HepG2 (cell line): ENCODE measurements around the gene CCDC83. TPM values are rescaled to one million over a fixed set of nuclear protein-coding genes. Genes with fewer than 3 reads are reported as not detected.
A peak's percentile ranks its signal among the peaks of the same experiment; 100 is the strongest.

Experiments used
- ATAC-seq: fragments of 200-7000 bp; cut with Tn5 transposase; 3 replicates; pipeline ENCODE4 v1.9.1; 2020; ENCODE audit warnings: mild to moderate bottlenecking, moderate library complexity
- BruUV-seq: library from RNA; stranded (reverse); fragments of 400-500 nt; replicated peaks from 2 replicates; lab custom pipeline; 2021; lab: Mats Ljungman, UMichigan
- CTCF ChIA-PET: fragments of 300-600 bp; formaldehyde crosslinking; extraction: SDS; loops from one replicate; lab custom pipeline; 2021; ENCODE audit warnings: low total read pairs, inconsistent platforms, low intra/inter-chr PET ratio; lab: Yijun Ruan, JAX
- POLR2A ChIA-PET: fragments of 350-600 bp; sonication (Branson Sonifier 250); formaldehyde crosslinking; loops from one replicate; lab custom pipeline; 2020; ENCODE audit warnings: antibody characterized with exemption, inconsistent platforms; lab: Yijun Ruan, JAX
- DNase-seq: peaks from one replicate; pipeline ENCODE4 v3.0.0-alpha.2; 2015; ENCODE audit warnings: low spot score
- FAIRE-seq: peaks from 3 replicates; lab custom pipeline; 2011; peaks lifted over from hg19 to GRCh38; lab: Jason Lieb, UNC
- H2AFZ ChIP-seq: one replicate; pipeline ENCODE4 v1.6.1; 2011; ENCODE audit warnings: low read length, inconsistent platforms
- H3K27ac ChIP-seq: fragments of 300-600 bp; 3 replicates; pipeline ENCODE4 v1.8.0; 2011; ENCODE audit warnings: mixed run types, mild to moderate bottlenecking, mixed read lengths, low read length, inconsistent platforms; ENCODE audit not compliant: insufficient read depth; ENCODE audit errors: extremely low read length
- H3K27me3 ChIP-seq, 2 experiments: fragments of 200-600 bp in 1 of 2; 2 replicates in 1 of 2; 3 replicates in 1 of 2; pipeline versions ENCODE4 v1.6.0 to v1.8.0; 2011; ENCODE audit warnings: low read length in 2 of 2, mild to moderate bottlenecking in 2 of 2, moderate library complexity in 2 of 2, inconsistent platforms in 1 of 2; ENCODE audit not compliant: insufficient read depth in 2 of 2, control insufficient read depth in 1 of 2
- H3K36me3 ChIP-seq, 2 experiments: fragments of 200-600 bp in 1 of 2; replicated peaks in 1 of 2; 2 replicates in 1 of 2; 3 replicates in 1 of 2; pipeline versions ENCODE4 v1.5.1 to v1.8.0; 2011; ENCODE audit warnings: low read length in 2 of 2, inconsistent platforms in 1 of 2; ENCODE audit not compliant: insufficient read depth in 2 of 2, control insufficient read depth in 1 of 2
- H3K4me1 ChIP-seq: 2 replicates; pipeline ENCODE4 v1.5.1; 2012; ENCODE audit warnings: low read length, inconsistent platforms; ENCODE audit not compliant: insufficient read depth
- H3K4me2 ChIP-seq: 2 replicates; pipeline ENCODE4 v1.6.0; 2011; ENCODE audit warnings: low read depth, low read length, inconsistent platforms
- H3K4me3 ChIP-seq, 3 experiments: fragments of 200-600 bp in 1 of 3; sonication (generic), shearing (Covaris generic) in 1 of 3; replicated peaks in 1 of 3; 2 replicates each; pipeline ENCODE4 v1.5.1; 2011 to 2016; ENCODE audit warnings: low read length in 3 of 3, inconsistent platforms in 2 of 3, low read depth in 2 of 3, mild to moderate bottlenecking in 2 of 3, control low read depth in 1 of 3, mixed read lengths in 1 of 3; ENCODE audit not compliant: insufficient read depth in 1 of 3
- H3K79me2 ChIP-seq: one replicate; pipeline ENCODE4 v1.6.1; 2011; ENCODE audit warnings: low read length, inconsistent platforms; ENCODE audit not compliant: insufficient read depth
- H3K9ac ChIP-seq: 2 replicates; pipeline ENCODE4 v1.6.0; 2011; ENCODE audit warnings: mild to moderate bottlenecking, low read depth, low read length, inconsistent platforms; ENCODE audit not compliant: insufficient read depth
- H3K9me3 ChIP-seq: 2 replicates; pipeline ENCODE4 v1.5.1; 2012; ENCODE audit warnings: mild to moderate bottlenecking, low read length
- H4K20me1 ChIP-seq: 2 replicates; pipeline ENCODE4 v1.6.0; 2011; ENCODE audit warnings: inconsistent platforms, mild to moderate bottlenecking, low read length, moderate library complexity; ENCODE audit not compliant: insufficient read depth
- BORCS8-MEF2B ChIP-seq: sonication (generic); formaldehyde crosslinking; IDR thresholded peaks from 2 replicates; pipeline ENCODE4 v1.8.0; 2022; ENCODE audit warnings: mild to moderate bottlenecking, missing genetic modification reagents
- BRD4 ChIP-seq: sonication (generic); formaldehyde crosslinking; IDR thresholded peaks from 2 replicates; pipeline ENCODE4 v1.4.0; 2020; ENCODE audit warnings: missing genetic modification reagents
- GABPA ChIP-seq, 2 experiments: IDR thresholded peaks; 2 replicates each; pipeline ENCODE4 v1.6.1; 2011 to 2016; ENCODE audit warnings: low read depth in 2 of 2, low read length in 1 of 2, missing biosample characterization in 1 of 2, missing genetic modification characterization in 1 of 2
- IKZF5 ChIP-seq: IDR thresholded peaks from 2 replicates; pipeline ENCODE4 v1.6.1; 2018; ENCODE audit warnings: missing genetic modification reagents, mild to moderate bottlenecking, missing compliant biosample characterization
- MAFF ChIP-seq: IDR thresholded peaks from 2 replicates; pipeline ENCODE4 v1.6.1; 2011; ENCODE audit warnings: low read depth, low read length, improper control_type of control experiment
- MEF2D ChIP-seq: sonication (generic); formaldehyde crosslinking; IDR thresholded peaks from 2 replicates; pipeline ENCODE4 v1.5.1; 2020; ENCODE audit warnings: mild to moderate bottlenecking, missing genetic modification reagents
- RNF219 ChIP-seq: sonication (generic); formaldehyde crosslinking; IDR thresholded peaks from 2 replicates; pipeline ENCODE4 v1.5.0; 2020; ENCODE audit warnings: mild to moderate bottlenecking, missing genetic modification reagents
- SALL1 ChIP-seq: sonication (generic); formaldehyde crosslinking; IDR thresholded peaks from 2 replicates; pipeline ENCODE4 v1.8.0; 2022; ENCODE audit warnings: mild to moderate bottlenecking, missing genetic modification reagents
- SCMH1 ChIP-seq: sonication (generic); formaldehyde crosslinking; IDR thresholded peaks from 2 replicates; pipeline ENCODE4 v1.9.0; 2021; ENCODE audit warnings: missing genetic modification reagents, mild to moderate bottlenecking, borderline replicate concordance
- SP140L ChIP-seq: sonication (generic); formaldehyde crosslinking; IDR thresholded peaks from 2 replicates; pipeline ENCODE4 v1.4.0; 2020; ENCODE audit warnings: missing genetic modification reagents, borderline replicate concordance
- TOPORS ChIP-seq: sonication (generic); formaldehyde crosslinking; IDR thresholded peaks from 2 replicates; pipeline ENCODE4 v1.8.0; 2023; ENCODE audit warnings: mild to moderate bottlenecking, missing genetic modification reagents
- U2AF1 ChIP-seq: fragments of 200-400 bp; formaldehyde crosslinking; optimal IDR thresholded peaks from 2 replicates; pipeline ENCODE3; 2017; ENCODE audit warnings: mild to moderate bottlenecking, low read depth, low read length
- XRCC5 ChIP-seq: fragments of 200-400 bp; formaldehyde crosslinking; optimal IDR thresholded peaks from 2 replicates; pipeline ENCODE3; 2017; ENCODE audit warnings: mild to moderate bottlenecking, low read length
- ZMAT5 ChIP-seq: sonication (generic); formaldehyde crosslinking; IDR thresholded peaks from 2 replicates; pipeline ENCODE4 v1.5.0; 2020; ENCODE audit warnings: mild to moderate bottlenecking, low read depth, missing genetic modification reagents, borderline replicate concordance
- ZNF354B ChIP-seq: sonication (generic); formaldehyde crosslinking; IDR thresholded peaks from 2 replicates; pipeline ENCODE4 v1.8.0; 2022; ENCODE audit warnings: mild to moderate bottlenecking, missing genetic modification reagents
- ZNF543 ChIP-seq: sonication (generic); formaldehyde crosslinking; IDR thresholded peaks from 2 replicates; pipeline ENCODE4 v1.4.0; 2020; ENCODE audit warnings: mild to moderate bottlenecking, missing genetic modification reagents
- ZNF644 ChIP-seq: IDR thresholded peaks from 2 replicates; pipeline ENCODE4 v1.6.1; 2016; ENCODE audit warnings: low read depth
- WGBS: methylation state at CpG from one replicate; pipeline ENCODE4 v1.1.6; 2017; ENCODE audit warnings: low lambda C conversion rate; 5-methylcytosine and 5-hydroxymethylcytosine counted together
- in situ Hi-C: cut with HindIII; loops from 2 replicates; pipeline ENCODE4 v1.10.0; 2017; ENCODE audit warnings: low pct_unique_long_range_greater_than_20kb; ENCODE audit not compliant: extremely low pct_ligation_motif_present
- intact Hi-C: fragments of 100-400 bp; cut with micrococcal nuclease; formaldehyde crosslinking; loops from one replicate; pipeline ENCODE4 v1.10.0; 2022; ENCODE audit not compliant: unreplicated experiment
- polyA plus RNA-seq, 8 experiments: library from polyadenylated mRNA; depleted of rRNA in 3 of 8; stranded (reverse) in 7 of 8; unstranded in 1 of 8; fragments of >200 nt; fragmentation: Illumina TruSeq in 4 of 8; extraction: Trizol in 4 of 8; gene quantifications; 2 replicates each; pipeline versions ENCODE4 v1.2.1 to v1.2.3, GENCODE V29; 2011 to 2016; ENCODE audit warnings: low read depth in 4 of 8, missing spikeins in 1 of 8, mixed read lengths in 1 of 8; ENCODE audit not compliant: insufficient read depth in 1 of 8
- total RNA-seq, 5 experiments: library from RNA; depleted of rRNA; stranded (reverse); fragments of >200 nt; fragmentation: Illumina TruSeq; extraction: Trizol; gene quantifications; 2 replicates each; pipeline ENCODE4 v1.2.3, GENCODE V29; 2016; ENCODE audit warnings: low read depth in 1 of 5
- TF ChIP-seq, protein P1 (sequence below): sonication (generic); formaldehyde crosslinking; IDR thresholded peaks from 2 replicates; pipeline ENCODE4 v1.4.0; 2020; ENCODE audit warnings: missing genetic modification reagents

The CCDC83 gene
- total and polyA plus RNA-seq, 2 of the 13 experiments (the other 11 are each of a cell fraction or from before 2014, with no cell fraction given), result not detected

DNA sequence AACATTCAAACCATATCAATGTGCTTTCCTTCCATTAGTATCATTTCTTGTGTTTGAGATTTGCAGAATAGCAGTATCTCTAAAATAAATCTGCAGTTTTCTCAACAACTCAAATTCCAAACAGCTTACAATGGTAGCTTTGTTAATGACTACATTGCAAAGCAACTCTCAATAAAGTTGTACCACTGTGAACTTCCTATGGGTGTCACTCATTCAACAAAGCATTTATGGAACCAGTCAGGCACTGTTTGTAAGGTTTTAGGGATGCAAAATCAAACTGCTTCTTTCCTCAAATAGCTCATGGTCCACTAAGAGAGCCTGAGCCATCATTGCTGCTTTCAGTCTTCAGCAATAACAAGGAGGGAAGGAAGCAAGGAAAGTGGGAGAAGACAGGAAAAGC, 91.0 kb downstream of the CCDC83 start (continued):
- TF ChIP-seq IKZF5 (CRISPR knock-in tag) (no peak), GABPA (IDR thresholded peaks at IDR 0.05; ENCODE audit: low read depth, low read length) (no peak), GABPA (CRISPR knock-in tag; IDR thresholded peaks at IDR 0.05; ENCODE audit: low read depth) (no peak), RNF219 (CRISPR knock-in tag) (no peak), ZNF644 (CRISPR knock-in tag) (peak; percentile 68; the same call in 1 of the 2 replicates)

GRCh38 chr11:85947431-85948272, 92.5 kb downstream of the CCDC83 start:
- in situ Hi-C loops (loop anchor here (10.0 to 25.0 kb wide), 2 partner anchors 265 to 347 kb away; no protein-coding TSS in a partner anchor), intact Hi-C loops (no loop called here)
- Histone ChIP-seq H3K4me3 (no peak overlapping the region), H4K20me1 (no peaks in the 10 kb centered on the region), H3K4me1 (peaks cover 62% of the 10 kb centered on the region), H3K9me3 (no peaks in the 10 kb centered on the region), H2AFZ (no peak overlapping the region), H3K79me2 (no peaks in the 10 kb centered on the region), H3K4me2 (no peak overlapping the region; the same call in 1 of the 2 replicates), H3K36me3 (no peaks in the 10 kb centered on the region), H3K27ac (no peak overlapping the region), H3K27me3 (no peaks in the 10 kb centered on the region), H3K9ac (0 out of 2 replicates have a peak overlapping the region, but pooled peaks have one; percentile 5)
- peak; percentile 4; the same call in 1 of the 3 replicates for ATAC-seq
- POLR2A ChIA-PET, result no interaction called here
- no peak for FAIRE-seq
- no peak for DNase-seq
- TF ChIP-seq SALL1 (CRISPR knock-in tag) (no peak), BRD4 (no peak), MAFF (no peak), U2AF1 (no peak), ZNF543 (CRISPR knock-in tag) (no peak), XRCC5 (no peak), MEF2D (no peak), SCMH1 (CRISPR knock-in tag) (no peak), ZNF354B (no peak), BORCS8-MEF2B (CRISPR knock-in tag) (no peak), TOPORS (no peak), SP140L (CRISPR knock-in tag) (no peak), ZMAT5 (no peak)
- TF ChIP-seq, protein P1, sequence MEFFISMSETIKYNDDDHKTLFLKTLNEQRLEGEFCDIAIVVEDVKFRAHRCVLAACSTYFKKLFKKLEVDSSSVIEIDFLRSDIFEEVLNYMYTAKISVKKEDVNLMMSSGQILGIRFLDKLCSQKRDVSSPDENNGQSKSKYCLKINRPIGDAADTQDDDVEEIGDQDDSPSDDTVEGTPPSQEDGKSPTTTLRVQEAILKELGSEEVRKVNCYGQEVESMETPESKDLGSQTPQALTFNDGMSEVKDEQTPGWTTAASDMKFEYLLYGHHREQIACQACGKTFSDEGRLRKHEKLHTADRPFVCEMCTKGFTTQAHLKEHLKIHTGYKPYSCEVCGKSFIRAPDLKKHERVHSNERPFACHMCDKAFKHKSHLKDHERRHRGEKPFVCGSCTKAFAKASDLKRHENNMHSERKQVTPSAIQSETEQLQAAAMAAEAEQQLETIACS (CRISPR knock-in tag), result no peak
- no TSS peak for BruUV-seq
- WGBS, result 62% methylated on average over 5 of the region's 5 CpGs
- CTCF ChIA-PET, result no interaction called here
